ENCODE measurements around the gene CRYBB2. TPM values are rescaled to one million over a fixed set of nuclear protein-coding genes. Genes with fewer than 3 reads are reported as not detected.

CRYBB2 gene
- total and polyA plus RNA-seq, 2 donors (not counting 1 experiment from before 2014, with no cell fraction given), result not detected

GRCh38 chr22:25174888-25175411 is 44.5 kb upstream of the CRYBB2 start:
- H3K27ac Mint-ChIP-seq, result no peak overlapping the region
- Histone ChIP-seq H3K9ac (ENCODE audit: low read length) (no peak overlapping the region), H3K79me2 (ENCODE audit: control insufficient read depth, insufficient read depth, low read length) (no peaks in the 10 kb centered on the region), H3K27me3 (replicated peaks in 1 of 4; ENCODE audit: control extremely low read depth in 1 of 4, control insufficient read depth in 3 of 4, insufficient read depth in 4 of 4, low read length in 3 of 4) (no peaks in the 10 kb centered on the region), H2AFZ (ENCODE audit: insufficient read depth, low read depth, low read length, poor library complexity, severe bottlenecking) (no peak overlapping the region), H3K27ac (ENCODE audit: low read length in 2 of 2) (no peak overlapping the region), H3K9me3 (ENCODE audit: control extremely low read depth in 1 of 3, control insufficient read depth in 2 of 3, insufficient read depth in 1 of 3, low read length in 2 of 3) (peaks cover 0 to 7% (median 3%) of the 10 kb centered on the region in 3 donors), H3K4me3 (ENCODE audit: control extremely low read depth in 1 of 5, extremely low read depth in 1 of 5, insufficient read depth in 1 of 5, low read depth in 2 of 5, low read length in 4 of 5) (no peak overlapping the region), H3K36me3 (replicated peaks in 1 of 2; ENCODE audit: control extremely low read depth in 1 of 2, control insufficient read depth in 1 of 2, extremely low read depth in 1 of 2, insufficient read depth in 2 of 2, low read length in 1 of 2) (no peaks in the 10 kb centered on the region), H3K4me1 (ENCODE audit: control insufficient read depth in 2 of 2, insufficient read depth in 2 of 2, low read length in 2 of 2) (no peaks in the 10 kb centered on the region), H3K4me2 (replicated peaks; ENCODE audit: low read depth, low read length, poor library complexity, severe bottlenecking) (no peak overlapping the region), H4K20me1 (ENCODE audit: control insufficient read depth, insufficient read depth, low read length, poor library complexity, severe bottlenecking) (no peaks in the 10 kb centered on the region)
- ChIA-PET CTCF (no interaction called here), POLR2A (no interaction called here)
- WGBS (ENCODE audit: insufficient coverage), result 89% methylated on average over 4 of the region's 6 CpGs
- H3K27me3 Mint-ChIP-seq, result no peaks in the 10 kb centered on the region
- intact Hi-C loops (cut with micrococcal nuclease), result no loop called here
- ATAC-seq (ENCODE audit: low read depth) (no peak), DNase-seq (no peak)
- peaks cover 7% of the 10 kb centered on the region for H3K9me3 Mint-ChIP-seq (ENCODE audit: insufficient read depth)
- no peaks in the 10 kb centered on the region for H3K4me1 Mint-ChIP-seq
- TF ChIP-seq CTCF (IDR thresholded peaks at IDR 0.05) (no peak), EZH2 (IDR thresholded peaks at IDR 0.05; ENCODE audit: borderline replicate concordance, insufficient read depth, low read depth, low read length, poor library complexity, severe bottlenecking) (no peak)
- H3K4me3 Mint-ChIP-seq, result no peak overlapping the region

DNA sequence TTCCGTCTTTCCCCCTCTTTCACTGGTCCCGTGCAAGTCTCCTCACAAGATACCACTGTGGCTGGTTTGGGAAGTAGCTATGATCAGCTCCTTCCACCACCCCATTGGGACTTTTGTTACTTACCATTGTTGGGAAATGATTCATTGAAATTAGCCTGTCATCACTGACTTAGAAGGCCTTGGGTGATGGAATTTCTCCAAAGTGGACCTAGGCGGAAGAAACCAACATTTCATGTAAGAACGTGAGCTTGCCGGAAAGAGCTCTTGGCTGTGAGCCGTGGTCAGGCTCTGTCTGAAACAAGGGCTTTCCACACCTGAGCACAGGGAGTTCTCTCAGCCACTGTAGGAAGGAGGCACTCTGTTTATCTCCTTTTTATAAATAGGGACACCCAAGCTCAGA is 43.3 kb upstream of the CRYBB2 start:
- Histone ChIP-seq H3K4me2 (replicated peaks; ENCODE audit: low read depth, low read length, poor library complexity, severe bottlenecking) (no peak overlapping the region), H3K9ac (ENCODE audit: low read length) (no peak overlapping the region), H2AFZ (ENCODE audit: insufficient read depth, low read depth, low read length, poor library complexity, severe bottlenecking) (no peak overlapping the region), H3K4me3 (ENCODE audit: control extremely low read depth in 1 of 5, extremely low read depth in 1 of 5, insufficient read depth in 1 of 5, low read depth in 2 of 5, low read length in 4 of 5) (no peak overlapping the region), H3K36me3 (replicated peaks in 1 of 2; ENCODE audit: control extremely low read depth in 1 of 2, control insufficient read depth in 1 of 2, extremely low read depth in 1 of 2, insufficient read depth in 2 of 2, low read length in 1 of 2) (no peaks in the 10 kb centered on the region), H3K79me2 (ENCODE audit: control insufficient read depth, insufficient read depth, low read length) (no peaks in the 10 kb centered on the region), H4K20me1 (ENCODE audit: control insufficient read depth, insufficient read depth, low read length, poor library complexity, severe bottlenecking) (no peaks in the 10 kb centered on the region), H3K27me3 (replicated peaks in 1 of 4; ENCODE audit: control extremely low read depth in 1 of 4, control insufficient read depth in 3 of 4, insufficient read depth in 4 of 4, low read length in 3 of 4) (no peaks in the 10 kb centered on the region), H3K4me1 (ENCODE audit: control insufficient read depth in 2 of 2, insufficient read depth in 2 of 2, low read length in 2 of 2) (no peaks in the 10 kb centered on the region), H3K9me3 (ENCODE audit: control extremely low read depth in 1 of 3, control insufficient read depth in 2 of 3, insufficient read depth in 1 of 3, low read length in 2 of 3) (peaks cover 0 to 11% (median 5%) of the 10 kb centered on the region in 3 donors), H3K27ac (ENCODE audit: low read length in 2 of 2) (no peak overlapping the region)
- H3K9me3 Mint-ChIP-seq (ENCODE audit: insufficient read depth), result peaks cover 8% of the 10 kb centered on the region
- DNase-seq (no peak), ATAC-seq (ENCODE audit: low read depth) (no peak)
- H3K4me3 Mint-ChIP-seq, result no peak overlapping the region
- no peak for TF ChIP-seq EZH2 (IDR thresholded peaks at IDR 0.05; ENCODE audit: borderline replicate concordance, insufficient read depth, low read depth, low read length, poor library complexity, severe bottlenecking)
- no peak for TF ChIP-seq CTCF (IDR thresholded peaks at IDR 0.05)
- H3K27me3 Mint-ChIP-seq, result no peaks in the 10 kb centered on the region
- intact Hi-C loops (cut with micrococcal nuclease), result no loop called here
- WGBS (ENCODE audit: insufficient coverage), result 100% methylated on average over 4 of the region's 6 CpGs
- H3K27ac Mint-ChIP-seq, result no peak overlapping the region
- CTCF ChIA-PET, result no interaction called here
- POLR2A ChIA-PET, result no interaction called here
- H3K4me1 Mint-ChIP-seq, result no peaks in the 10 kb centered on the region
